Upper lobe of left lung (tissue), 6 donors: ENCODE results near the gene CIB1. TPM values are rescaled to one million over a fixed set of nuclear protein-coding genes. Genes with fewer than 3 reads are reported as not detected.

Experiments used
- ATAC-seq, 2 donors: fragments of 200-7000 bp; cut with Tn5 transposase; one replicate each; pipeline ENCODE4 v1.9.1; 2022; ENCODE audit warnings: mild to moderate bottlenecking in 2 of 2, moderate library complexity in 2 of 2; ENCODE audit not compliant: low FRiP score in 2 of 2
- DNase-seq, 2 donors: peaks; one replicate each; pipeline ENCODE4 v3.0.0-alpha.2; 2019 to 2020
- H3K27ac ChIP-seq, 4 donors: fragments of 200-600 bp; sonication (generic); one replicate each; pipeline ENCODE4 v1.5.1; 2016 to 2019
- H3K27me3 ChIP-seq, 4 donors: fragments of 200-600 bp; sonication (generic); one replicate each; pipeline ENCODE4 v1.5.1; 2017 to 2019
- H3K36me3 ChIP-seq, 4 donors: fragments of 200-600 bp; sonication (generic); one replicate each; pipeline ENCODE4 v1.5.1; 2016 to 2019
- H3K4me1 ChIP-seq, 4 donors: fragments of 200-600 bp; sonication (generic); one replicate each; pipeline ENCODE4 v1.5.1; 2018 to 2019
- H3K4me3 ChIP-seq, 4 donors: fragments of 200-600 bp; sonication (generic); one replicate each; pipeline ENCODE4 v1.5.1; 2017 to 2019; ENCODE audit warnings: mild to moderate bottlenecking in 2 of 4, moderate library complexity in 1 of 4
- H3K9me3 ChIP-seq, 4 donors: fragments of 200-600 bp; sonication (generic); one replicate each; pipeline ENCODE4 v1.5.1; 2018 to 2019
- CTCF ChIP-seq, 6 experiments: fragments of 450-650 bp in 4 of 6; fragments of 200-600 bp in 2 of 6; sonication (generic) in 2 of 6; IDR thresholded peaks; one replicate each; pipeline ENCODE4 v1.5.1; 2016 to 2019; ENCODE audit warnings: antibody characterized with exemption in 6 of 6
- EP300 ChIP-seq, 4 donors: sonication (generic); formaldehyde crosslinking; IDR thresholded peaks; one replicate each; pipeline ENCODE4 v1.5.1; 2017; ENCODE audit warnings: antibody characterized with exemption in 4 of 4, control low read depth in 2 of 4
- POLR2A ChIP-seq, 4 donors: fragments of 450-650 bp; IDR thresholded peaks; one replicate each; pipeline ENCODE4 v1.5.1; 2016 to 2017; ENCODE audit warnings: antibody characterized with exemption in 4 of 4, mild to moderate bottlenecking in 2 of 4
- POLR2AphosphoS5 ChIP-seq, 2 donors: sonication (generic); formaldehyde crosslinking; IDR thresholded peaks; one replicate each; pipeline ENCODE4 v1.5.1; 2017; ENCODE audit warnings: antibody characterized with exemption in 2 of 2
- WGBS, 2 donors: methylation state at CpG; one replicate each; pipeline ENCODE4 v1.1.5; 2017 to 2018; 5-methylcytosine and 5-hydroxymethylcytosine counted together
- total RNA-seq, 6 donors: library from RNA; depleted of rRNA in 4 of 6; stranded (reverse); fragments of >200 nt in 4 of 6; gene quantifications; one replicate each; pipeline versions ENCODE4 v1.1.0 to v1.2.1, GENCODE V29; 2016 to 2021
- donor health status: DM: no; HTN: no; CAD: no; lungs with moderate emphysema.
- donor health status: DM: no; HTN: yes; CAD: no; lungs with severe emphysema.

Gene CIB1
- total RNA-seq, 6 donors from 2014 or later, result 40.9 to 89.6 (median 75.5) TPM

GRCh38 chr15:90210593-90210992 lies 23.1 kb downstream of the CIB1 start:
- DNase-seq, result no peak
- H3K4me3 ChIP-seq, result no peak overlapping the region
- peaks cover 3 to 26% (median 3%) of the 10 kb centered on the region in 4 donors for H3K36me3 ChIP-seq
- peaks cover 26 to 59% (median 35%) of the 10 kb centered on the region in 4 donors for H3K4me1 ChIP-seq
- peak overlapping the region in 2 of 4 donors; percentile 57 to 59 for H3K27ac ChIP-seq
- no peaks in the 10 kb centered on the region for H3K9me3 ChIP-seq
- no peaks in the 10 kb centered on the region for H3K27me3 ChIP-seq
- 70 to 73% methylated on average over 8 of the region's 8 CpGs for WGBS, 2 donors
- no peak for ATAC-seq
- TF ChIP-seq POLR2A (IDR thresholded peaks at IDR 0.05) (no peak), EP300 (IDR thresholded peaks at IDR 0.05) (no peak), CTCF (IDR thresholded peaks at IDR 0.05) (no peak), POLR2AphosphoS5 (IDR thresholded peaks at IDR 0.05) (no peak)

GRCh38 chr15:90209591-90209990 lies 24.1 kb downstream of the CIB1 start:
- no peak for DNase-seq
- no peak for ATAC-seq
- WGBS, 2 donors, result 54 to 76% methylated on average over 9 of the region's 9 CpGs
- Histone ChIP-seq H3K4me3 (no peak overlapping the region), H3K36me3 (peaks cover 3 to 30% (median 3%) of the 10 kb centered on the region in 4 donors), H3K9me3 (no peaks in the 10 kb centered on the region), H3K27me3 (no peaks in the 10 kb centered on the region), H3K4me1 (peaks cover 26 to 69% (median 37%) of the 10 kb centered on the region in 4 donors), H3K27ac (peak overlapping the region in 1 of 4 donors; percentile 3)
- TF ChIP-seq POLR2A (IDR thresholded peaks at IDR 0.05) (no peak), POLR2AphosphoS5 (IDR thresholded peaks at IDR 0.05) (no peak), EP300 (IDR thresholded peaks at IDR 0.05) (no peak), CTCF (IDR thresholded peaks at IDR 0.05) (no peak)

GRCh38 chr15:90208356-90208755 lies 25.4 kb downstream of the CIB1 start:
- ATAC-seq, result no peak
- TF ChIP-seq CTCF (IDR thresholded peaks at IDR 0.05), result no peak
- TF ChIP-seq POLR2AphosphoS5 (IDR thresholded peaks at IDR 0.05), result no peak
- TF ChIP-seq EP300 (IDR thresholded peaks at IDR 0.05), result no peak
- TF ChIP-seq POLR2A (IDR thresholded peaks at IDR 0.05), result no peak
- Histone ChIP-seq H3K4me3 (no peak overlapping the region), H3K4me1 (peaks cover 19 to 63% (median 32%) of the 10 kb centered on the region in 4 donors), H3K27ac (no peak overlapping the region), H3K27me3 (no peaks in the 10 kb centered on the region), H3K9me3 (no peaks in the 10 kb centered on the region), H3K36me3 (peaks cover 3 to 40% (median 3%) of the 10 kb centered on the region in 4 donors)
- DNase-seq, result no peak
- 92 to 94% methylated on average over 6 of the region's 6 CpGs for WGBS, 2 donors

- Histone ChIP-seq H3K27me3 (no peaks in the 10 kb centered on the region), H3K27ac (no peak overlapping the region), H3K9me3 (no peaks in the 10 kb centered on the region), H3K4me3 (no peak overlapping the region), H3K36me3 (peaks cover 3 to 44% (median 3%) of the 10 kb centered on the region in 4 donors), H3K4me1 (peaks cover 24 to 63% (median 32%) of the 10 kb centered on the region in 4 donors)
- no peak for DNase-seq
- ATAC-seq, result no peak
- TF ChIP-seq POLR2AphosphoS5 (IDR thresholded peaks at IDR 0.05) (no peak), POLR2A (IDR thresholded peaks at IDR 0.05) (no peak), EP300 (IDR thresholded peaks at IDR 0.05) (no peak), CTCF (IDR thresholded peaks at IDR 0.05) (no peak)
- WGBS, 2 donors, result 90 to 92% methylated on average over 5 to 6 of the region's 6 CpGs
These were observed 26.5 kb downstream of the CIB1 start for GRCh38 chr15:90207252-90207651.

- ATAC-seq (no peak), DNase-seq (peak in 1 of 2 donors; percentile 60)
- peaks cover 18 to 59% (median 24%) of the 10 kb centered on the region in 4 donors for H3K4me1 ChIP-seq
- H3K36me3 ChIP-seq, result peaks cover 3 to 44% (median 3%) of the 10 kb centered on the region in 4 donors
- no peaks in the 10 kb centered on the region for H3K9me3 ChIP-seq
- no peak overlapping the region for H3K4me3 ChIP-seq
- H3K27ac ChIP-seq, result no peak overlapping the region
- H3K27me3 ChIP-seq, result no peaks in the 10 kb centered on the region
- WGBS, 2 donors, result 70 to 75% methylated on average over 5 of the region's 5 CpGs
- TF ChIP-seq CTCF (IDR thresholded peaks at IDR 0.05) (no peak), POLR2AphosphoS5 (IDR thresholded peaks at IDR 0.05) (no peak), EP300 (IDR thresholded peaks at IDR 0.05) (no peak), POLR2A (IDR thresholded peaks at IDR 0.05) (no peak)
These were observed 27.9 kb downstream of the CIB1 start for GRCh38 chr15:90205886-90206285.
